C4-2B (cell line): Measurements from ENCODE around the gene IGF1.

Source experiments
- CTCF ChIP-seq: fragments of 450-650 bp; conservative IDR thresholded peaks from 2 replicates; pipeline ENCODE4 v1.5.1; 2017; ENCODE audit warnings: mild to moderate bottlenecking
- ZFX ChIP-seq: fragments of 450-650 bp; IDR thresholded peaks from 2 replicates; pipeline ENCODE4 v1.6.1; 2017

GRCh38 chr12:102425109-102426039, 55.0 kb downstream of the IGF1 start:
- TF ChIP-seq CTCF (no peak), ZFX (no peak)
